ENCODE data around the gene TMEM17. TPM values are rescaled to one million over a fixed set of nuclear protein-coding genes. Genes with fewer than 3 reads are reported as not detected.

The TMEM17 gene
- total and polyA plus RNA-seq, 2 of the 13 experiments (the other 11 are each of a cell fraction or from before 2014, with no cell fraction given): 0.22 to 0.50 TPM

GRCh38 chr2:62478093-62478580 lies 27.9 kb downstream of the TMEM17 start (continued):
- TF ChIP-seq ZNF691 (CRISPR knock-in tag; IDR thresholded peaks at IDR 0.05; ENCODE audit: borderline replicate concordance, low read depth) (no peak), PAX8 (CRISPR knock-in tag; IDR thresholded peaks at IDR 0.05; ENCODE audit: borderline replicate concordance) (no peak), NFE2L1 (CRISPR knock-in tag; IDR thresholded peaks at IDR 0.05; ENCODE audit: borderline replicate concordance) (no peak), MYC (CRISPR knock-in tag; IDR thresholded peaks at IDR 0.05; ENCODE audit: borderline replicate concordance) (no peak; the same call in 1 of the 2 replicates), ZNF713 (CRISPR knock-in tag; IDR thresholded peaks at IDR 0.05) (no peak), SRF (IDR thresholded peaks at IDR 0.05; ENCODE audit: low read depth, low read length) (no peak), ZNF382 (CRISPR knock-in tag; IDR thresholded peaks at IDR 0.05; ENCODE audit: borderline replicate concordance) (no peak), NCOA5 (CRISPR knock-in tag; IDR thresholded peaks at IDR 0.05) (no peak), GATAD2A (CRISPR knock-in tag; IDR thresholded peaks at IDR 0.05) (peak; percentile 54), ZNF644 (CRISPR knock-in tag; IDR thresholded peaks at IDR 0.05; ENCODE audit: low read depth) (0 out of 2 replicates have a peak, but pooled peaks have one; percentile 22), PPARG (CRISPR knock-in tag; conservative IDR thresholded peaks at IDR 0.05) (0 out of 2 replicates have a peak, but pooled peaks have one; percentile 42), ZNF552 (CRISPR knock-in tag; IDR thresholded peaks at IDR 0.05; ENCODE audit: borderline replicate concordance) (no peak)
- TF ChIP-seq, protein P1, sequence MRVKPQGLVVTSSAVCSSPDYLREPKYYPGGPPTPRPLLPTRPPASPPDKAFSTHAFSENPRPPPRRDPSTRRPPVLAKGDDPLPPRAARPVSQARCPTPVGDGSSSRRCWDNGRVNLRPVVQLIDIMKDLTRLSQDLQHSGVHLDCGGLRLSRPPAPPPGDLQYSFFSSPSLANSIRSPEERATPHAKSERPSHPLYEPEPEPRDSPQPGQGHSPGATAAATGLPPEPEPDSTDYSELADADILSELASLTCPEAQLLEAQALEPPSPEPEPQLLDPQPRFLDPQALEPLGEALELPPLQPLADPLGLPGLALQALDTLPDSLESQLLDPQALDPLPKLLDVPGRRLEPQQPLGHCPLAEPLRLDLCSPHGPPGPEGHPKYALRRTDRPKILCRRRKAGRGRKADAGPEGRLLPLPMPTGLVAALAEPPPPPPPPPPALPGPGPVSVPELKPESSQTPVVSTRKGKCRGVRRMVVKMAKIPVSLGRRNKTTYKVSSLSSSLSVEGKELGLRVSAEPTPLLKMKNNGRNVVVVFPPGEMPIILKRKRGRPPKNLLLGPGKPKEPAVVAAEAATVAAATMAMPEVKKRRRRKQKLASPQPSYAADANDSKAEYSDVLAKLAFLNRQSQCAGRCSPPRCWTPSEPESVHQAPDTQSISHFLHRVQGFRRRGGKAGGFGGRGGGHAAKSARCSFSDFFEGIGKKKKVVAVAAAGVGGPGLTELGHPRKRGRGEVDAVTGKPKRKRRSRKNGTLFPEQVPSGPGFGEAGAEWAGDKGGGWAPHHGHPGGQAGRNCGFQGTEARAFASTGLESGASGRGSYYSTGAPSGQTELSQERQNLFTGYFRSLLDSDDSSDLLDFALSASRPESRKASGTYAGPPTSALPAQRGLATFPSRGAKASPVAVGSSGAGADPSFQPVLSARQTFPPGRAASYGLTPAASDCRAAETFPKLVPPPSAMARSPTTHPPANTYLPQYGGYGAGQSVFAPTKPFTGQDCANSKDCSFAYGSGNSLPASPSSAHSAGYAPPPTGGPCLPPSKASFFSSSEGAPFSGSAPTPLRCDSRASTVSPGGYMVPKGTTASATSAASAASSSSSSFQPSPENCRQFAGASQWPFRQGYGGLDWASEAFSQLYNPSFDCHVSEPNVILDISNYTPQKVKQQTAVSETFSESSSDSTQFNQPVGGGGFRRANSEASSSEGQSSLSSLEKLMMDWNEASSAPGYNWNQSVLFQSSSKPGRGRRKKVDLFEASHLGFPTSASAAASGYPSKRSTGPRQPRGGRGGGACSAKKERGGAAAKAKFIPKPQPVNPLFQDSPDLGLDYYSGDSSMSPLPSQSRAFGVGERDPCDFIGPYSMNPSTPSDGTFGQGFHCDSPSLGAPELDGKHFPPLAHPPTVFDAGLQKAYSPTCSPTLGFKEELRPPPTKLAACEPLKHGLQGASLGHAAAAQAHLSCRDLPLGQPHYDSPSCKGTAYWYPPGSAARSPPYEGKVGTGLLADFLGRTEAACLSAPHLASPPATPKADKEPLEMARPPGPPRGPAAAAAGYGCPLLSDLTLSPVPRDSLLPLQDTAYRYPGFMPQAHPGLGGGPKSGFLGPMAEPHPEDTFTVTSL (CRISPR knock-in tag; IDR thresholded peaks at IDR 0.05; ENCODE audit: borderline replicate concordance): no peak
- TF ChIP-seq, protein P2, sequence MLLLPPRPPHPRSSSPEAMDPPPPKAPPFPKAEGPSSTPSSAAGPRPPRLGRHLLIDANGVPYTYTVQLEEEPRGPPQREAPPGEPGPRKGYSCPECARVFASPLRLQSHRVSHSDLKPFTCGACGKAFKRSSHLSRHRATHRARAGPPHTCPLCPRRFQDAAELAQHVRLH (CRISPR knock-in tag; IDR thresholded peaks at IDR 0.05; ENCODE audit: borderline replicate concordance, low read depth): peak; percentile 47; the same call in 1 of the 2 replicates
- TF ChIP-seq, protein P3, sequence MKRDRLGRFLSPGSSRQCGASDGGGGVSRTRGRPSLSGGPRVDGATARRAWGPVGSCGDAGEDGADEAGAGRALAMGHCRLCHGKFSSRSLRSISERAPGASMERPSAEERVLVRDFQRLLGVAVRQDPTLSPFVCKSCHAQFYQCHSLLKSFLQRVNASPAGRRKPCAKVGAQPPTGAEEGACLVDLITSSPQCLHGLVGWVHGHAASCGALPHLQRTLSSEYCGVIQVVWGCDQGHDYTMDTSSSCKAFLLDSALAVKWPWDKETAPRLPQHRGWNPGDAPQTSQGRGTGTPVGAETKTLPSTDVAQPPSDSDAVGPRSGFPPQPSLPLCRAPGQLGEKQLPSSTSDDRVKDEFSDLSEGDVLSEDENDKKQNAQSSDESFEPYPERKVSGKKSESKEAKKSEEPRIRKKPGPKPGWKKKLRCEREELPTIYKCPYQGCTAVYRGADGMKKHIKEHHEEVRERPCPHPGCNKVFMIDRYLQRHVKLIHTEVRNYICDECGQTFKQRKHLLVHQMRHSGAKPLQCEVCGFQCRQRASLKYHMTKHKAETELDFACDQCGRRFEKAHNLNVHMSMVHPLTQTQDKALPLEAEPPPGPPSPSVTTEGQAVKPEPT (CRISPR knock-in tag; IDR thresholded peaks at IDR 0.05; ENCODE audit: low read depth): no peak
- TF ChIP-seq, protein P4, sequence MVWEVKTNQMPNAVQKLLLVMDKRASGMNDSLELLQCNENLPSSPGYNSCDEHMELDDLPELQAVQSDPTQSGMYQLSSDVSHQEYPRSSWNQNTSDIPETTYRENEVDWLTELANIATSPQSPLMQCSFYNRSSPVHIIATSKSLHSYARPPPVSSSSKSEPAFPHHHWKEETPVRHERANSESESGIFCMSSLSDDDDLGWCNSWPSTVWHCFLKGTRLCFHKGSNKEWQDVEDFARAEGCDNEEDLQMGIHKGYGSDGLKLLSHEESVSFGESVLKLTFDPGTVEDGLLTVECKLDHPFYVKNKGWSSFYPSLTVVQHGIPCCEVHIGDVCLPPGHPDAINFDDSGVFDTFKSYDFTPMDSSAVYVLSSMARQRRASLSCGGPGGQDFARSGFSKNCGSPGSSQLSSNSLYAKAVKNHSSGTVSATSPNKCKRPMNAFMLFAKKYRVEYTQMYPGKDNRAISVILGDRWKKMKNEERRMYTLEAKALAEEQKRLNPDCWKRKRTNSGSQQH (CRISPR knock-in tag; IDR thresholded peaks at IDR 0.05; ENCODE audit: low read depth): peak; percentile 65; the same call in 1 of the 2 replicates
